ENCODE measurements around the gene MCUR1. TPM values are rescaled to one million over a fixed set of nuclear protein-coding genes. Genes with fewer than 3 reads are reported as not detected.
A peak's percentile ranks its signal among the peaks of the same experiment; 100 is the strongest.

Gene MCUR1
- total RNA-seq, 2 experiments from 2014 or later = 37.9 to 59.3 TPM

DNA sequence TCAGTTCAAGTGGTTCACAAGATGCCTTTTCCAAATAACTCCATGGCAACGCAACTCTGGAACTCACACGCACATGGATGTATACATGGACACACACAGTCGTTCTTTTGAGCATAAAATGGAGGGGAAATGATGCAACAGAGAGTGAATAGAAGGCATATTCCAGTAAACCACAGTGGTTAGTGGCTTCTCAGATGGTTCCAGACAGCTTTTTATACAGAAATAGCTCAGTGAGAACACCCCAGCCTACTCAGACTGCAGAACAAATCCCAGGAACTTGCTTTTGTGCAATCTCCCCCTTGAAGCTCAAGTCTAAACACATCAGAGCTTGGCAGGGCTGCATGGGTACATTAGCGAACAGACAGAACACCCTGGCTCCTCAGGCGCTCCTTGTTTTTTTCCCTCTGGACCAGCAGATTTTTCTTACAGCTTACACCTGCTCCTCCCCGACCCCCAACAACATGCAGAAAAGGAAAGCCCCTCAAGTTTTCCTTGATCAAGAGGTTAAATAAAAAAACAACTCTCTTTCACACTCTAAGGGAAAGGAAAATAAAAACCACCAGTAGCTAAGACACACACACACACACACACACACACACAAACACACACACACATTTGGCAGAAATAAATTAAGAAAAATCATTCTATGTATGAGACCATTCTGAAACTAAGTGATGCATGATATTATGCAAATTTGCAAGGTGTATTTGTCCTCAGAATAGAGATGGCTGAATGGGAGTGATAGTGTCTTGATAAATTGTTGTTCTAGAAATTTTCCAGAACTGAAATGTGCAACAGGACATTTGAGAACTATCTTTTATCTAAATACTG lies 51.5 kb downstream of the MCUR1 start:
- Mint-ChIP-seq H3K36me3 (ENCODE audit: low read depth) (peaks cover 4% of the 10 kb centered on the region), H3K4me1 (peaks cover 45% of the 10 kb centered on the region), H3K27me3 (no peaks in the 10 kb centered on the region), H3K9me3 (ENCODE audit: low read depth) (peaks cover 2% of the 10 kb centered on the region), H3K27ac (peak overlapping the region; percentile 94), H3K4me3 (peak overlapping the region; percentile 54)
- CTCF ChIA-PET = interaction anchor here (0.6 to 2.2 kb wide), 7 partner anchors 25 to 385 kb away, joined by 3 to 8 read pairs (median 3); partner anchors contain the start of genes NOL7 and RANBP9
- DNase-seq (peak; percentile 52), ATAC-seq (peak; percentile 80)
- POLR2A ChIA-PET = interaction anchor here (0.6 to 1.0 kb wide), 3 partner anchors 32 to 308 kb away, joined by 3 read pairs; no protein-coding TSS in a partner anchor
- intact Hi-C loops (cut with DNase I, micrococcal nuclease) = loop anchor here (1.0 to 10.0 kb wide), 11 partner anchors 16 to 408 kb away; partner anchors contain the start of genes MCUR1 (in 1 of the 2), NOL7 (in 1 of the 2) and SIRT5 (in 1 of the 2)

DNA sequence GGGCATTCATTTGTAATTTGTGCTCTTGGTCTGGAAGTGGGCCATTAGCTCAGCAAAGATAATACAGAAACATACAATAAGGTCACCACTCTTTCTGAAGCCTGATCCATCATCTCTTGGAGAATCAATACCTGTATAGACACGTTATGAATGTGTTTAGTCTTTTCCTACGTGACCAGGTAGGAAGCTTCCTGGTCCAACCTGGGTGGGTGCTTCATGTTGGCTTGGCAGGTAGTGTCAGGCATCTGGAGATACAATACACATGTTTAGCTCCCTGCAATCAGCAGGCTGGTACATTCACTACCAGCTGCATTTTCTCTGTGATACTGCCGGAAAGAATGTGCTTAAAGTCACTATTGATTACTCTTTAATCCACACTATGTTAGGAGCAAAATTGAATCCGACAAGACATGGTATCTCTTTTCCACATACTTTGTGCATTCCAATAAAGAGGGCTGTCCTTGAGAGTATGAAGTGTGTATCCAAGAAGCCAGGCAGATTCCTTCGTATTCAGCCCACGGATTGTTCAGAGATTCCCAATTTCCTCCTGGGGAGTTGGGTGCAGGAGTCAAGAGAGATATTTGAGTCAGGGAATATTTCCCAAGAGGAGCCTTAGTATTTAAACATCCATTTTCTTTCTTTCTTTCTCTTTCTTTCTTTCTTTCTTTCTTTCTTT lies 52.9 kb downstream of the MCUR1 start:
- H3K9me3 Mint-ChIP-seq (ENCODE audit: low read depth) = peaks cover 2% of the 10 kb centered on the region
- no peak overlapping the region for H3K4me3 Mint-ChIP-seq
- H3K36me3 Mint-ChIP-seq (ENCODE audit: low read depth) = peaks cover 4% of the 10 kb centered on the region
- DNase-seq (no peak), ATAC-seq (no peak)
- peaks cover 36% of the 10 kb centered on the region for H3K4me1 Mint-ChIP-seq
- no peaks in the 10 kb centered on the region for H3K27me3 Mint-ChIP-seq
- intact Hi-C loops (cut with DNase I, micrococcal nuclease) = loop anchor here (1.0 to 10.0 kb wide), 8 partner anchors 14 to 407 kb away; partner anchors contain the start of genes MCUR1 (in 1 of the 2) and NOL7 (in 1 of the 2)
- peak overlapping the region; percentile 72 for H3K27ac Mint-ChIP-seq
- POLR2A ChIA-PET = no interaction called here
- CTCF ChIA-PET = no interaction called here

DNA sequence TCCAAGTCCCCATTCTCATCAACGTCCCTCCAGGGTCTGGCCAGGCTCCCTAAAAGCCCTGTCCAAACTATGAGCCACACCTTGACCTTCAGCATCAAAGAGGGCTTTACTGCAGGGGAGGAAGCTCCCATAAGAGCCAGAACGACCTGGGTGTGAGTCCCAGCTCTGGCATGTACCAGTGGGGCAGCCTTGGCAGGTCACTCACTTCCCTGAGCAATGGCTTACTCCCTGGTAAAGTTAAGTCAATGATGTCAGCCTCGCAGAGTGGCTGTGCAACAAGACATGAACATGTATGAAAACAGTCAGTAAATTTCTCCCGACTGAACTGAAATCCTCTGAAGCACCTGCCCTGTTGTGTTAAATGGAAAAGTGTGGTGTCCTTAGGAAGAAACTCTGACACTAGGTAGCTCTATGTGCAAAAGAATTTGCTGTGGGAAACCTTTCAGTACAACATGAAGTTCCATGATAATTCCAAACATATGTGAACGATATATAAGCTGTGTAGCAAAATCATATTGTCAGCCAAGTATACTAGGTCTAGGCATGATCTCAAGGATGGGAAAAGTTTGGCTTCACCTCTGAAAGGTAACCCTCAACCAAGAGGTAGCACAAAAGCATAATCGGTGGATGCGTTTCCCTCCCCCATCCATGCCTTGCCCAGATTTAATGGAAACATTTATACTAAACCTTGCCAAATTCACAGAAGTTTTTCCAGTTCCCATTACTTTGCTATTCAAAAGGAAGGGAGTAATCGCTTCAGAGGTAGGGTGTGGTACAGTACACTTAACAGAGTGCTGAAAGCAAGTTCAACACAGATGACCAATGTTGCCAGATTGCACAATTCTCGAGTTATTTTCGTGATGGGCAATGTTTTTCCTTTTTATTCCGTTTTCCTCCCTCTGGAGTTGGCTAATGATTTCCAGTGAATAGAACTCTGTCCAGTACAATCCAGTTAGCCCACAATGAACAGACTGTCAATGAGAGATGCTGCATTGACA lies 53.8 kb downstream of the MCUR1 start:
- ATAC-seq (no peak), DNase-seq (no peak)
- ChIA-PET CTCF (interaction anchor here (0.6 kb wide), 1 partner anchor 27 kb away, joined by 3 read pairs; no protein-coding TSS in a partner anchor), POLR2A (no interaction called here)
- H3K4me3 Mint-ChIP-seq = no peak overlapping the region
- no peaks in the 10 kb centered on the region for H3K27me3 Mint-ChIP-seq
- H3K9me3 Mint-ChIP-seq (ENCODE audit: low read depth) = peaks cover 2% of the 10 kb centered on the region
- peaks cover 28% of the 10 kb centered on the region for H3K4me1 Mint-ChIP-seq
- peak overlapping the region; percentile 72 for H3K27ac Mint-ChIP-seq
- intact Hi-C loops (cut with DNase I, micrococcal nuclease) = loop anchor here (5.0 to 10.0 kb wide), 2 partner anchors 143 to 406 kb away; partner anchors contain the start of gene NOL7 (in 1 of the 2)
- H3K36me3 Mint-ChIP-seq (ENCODE audit: low read depth) = peaks cover 4% of the 10 kb centered on the region

DNA sequence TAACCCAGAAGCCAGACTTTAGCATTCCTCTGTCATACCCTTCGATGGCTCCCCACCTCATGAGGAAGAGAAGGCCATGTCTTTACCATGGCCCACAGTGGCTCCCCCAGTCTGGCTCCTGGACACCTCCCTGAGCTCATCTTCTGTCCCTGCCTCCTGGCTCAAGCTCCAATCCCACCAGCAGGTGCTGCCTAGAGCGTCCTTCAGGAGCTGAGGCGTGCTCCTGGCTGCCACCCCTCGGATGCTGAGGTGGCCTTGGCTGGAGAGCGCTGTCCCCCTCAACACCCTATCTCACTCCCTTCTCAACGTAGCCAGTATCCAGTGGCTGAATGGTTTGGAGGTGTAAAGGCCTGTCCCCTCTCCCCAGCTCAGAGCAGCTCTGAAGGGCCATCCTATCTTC lies 55.3 kb downstream of the MCUR1 start:
- Mint-ChIP-seq H3K4me3 (no peak overlapping the region), H3K27me3 (no peaks in the 10 kb centered on the region), H3K4me1 (peaks cover 27% of the 10 kb centered on the region), H3K27ac (no peak overlapping the region), H3K36me3 (ENCODE audit: low read depth) (peaks cover 2% of the 10 kb centered on the region), H3K9me3 (ENCODE audit: low read depth) (peaks cover 2% of the 10 kb centered on the region)
- intact Hi-C loops (cut with DNase I, micrococcal nuclease) = no loop called here
- DNase-seq (no peak), ATAC-seq (no peak)
- POLR2A ChIA-PET = interaction anchor here (0.6 kb wide), 1 partner anchor 143 kb away, joined by 5 read pairs; no protein-coding TSS in a partner anchor
- CTCF ChIA-PET = interaction anchor here (0.5 to 1.0 kb wide), 3 partner anchors 15 to 1559 kb away, joined by 3 to 6 read pairs (median 4); no protein-coding TSS in a partner anchor

DNA sequence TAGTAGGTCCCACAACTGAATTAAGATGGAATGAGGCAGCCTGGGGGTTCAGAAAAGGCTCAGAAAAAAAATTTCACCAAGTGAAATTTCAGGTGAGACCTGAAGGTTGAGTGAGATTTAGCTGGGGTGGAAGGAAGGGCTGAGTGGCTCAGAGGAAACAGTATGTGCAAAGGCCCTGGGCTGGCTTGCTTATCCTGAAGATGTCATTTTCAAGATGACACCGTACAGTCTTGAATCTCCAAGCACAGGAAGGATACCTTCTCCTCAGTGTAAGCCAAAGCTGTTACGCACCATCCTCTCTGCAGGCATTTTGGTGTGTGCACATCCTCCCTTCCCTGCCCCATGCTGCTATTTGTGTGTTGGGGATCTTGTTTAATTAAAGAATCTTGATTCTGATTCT lies 59.7 kb downstream of the MCUR1 start:
- no peaks in the 10 kb centered on the region for H3K27me3 Mint-ChIP-seq

DNA sequence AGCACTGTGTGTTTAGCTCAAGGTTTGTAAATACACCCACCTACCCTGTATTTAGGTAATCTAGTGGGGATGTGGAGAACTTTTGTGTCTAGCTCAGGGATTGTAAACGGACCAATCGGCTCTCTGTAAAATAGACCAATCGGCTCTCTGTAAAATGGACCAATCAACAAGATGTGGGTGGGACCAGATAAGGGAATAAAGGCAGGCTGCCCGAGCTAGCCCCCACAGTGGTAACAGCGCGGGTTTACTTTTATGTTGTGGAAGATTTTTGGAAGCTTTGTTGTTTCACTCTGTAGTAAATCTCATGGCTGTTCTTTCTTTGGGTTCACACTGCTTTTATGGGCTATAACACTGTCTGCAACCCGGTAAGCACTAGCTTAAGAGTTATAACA lies 70.6 kb downstream of the MCUR1 start:
- peaks cover 1% of the 10 kb centered on the region for H3K36me3 Mint-ChIP-seq (ENCODE audit: low read depth)
- CTCF ChIA-PET = no interaction called here

More for the DNA sequence above, 59.7 kb downstream of the MCUR1 start:
- no peaks in the 10 kb centered on the region for H3K9me3 Mint-ChIP-seq (ENCODE audit: low read depth)
- POLR2A ChIA-PET = no interaction called here
- no peak overlapping the region for H3K4me3 Mint-ChIP-seq
- H3K4me1 Mint-ChIP-seq = peaks cover 2% of the 10 kb centered on the region
- ATAC-seq (no peak), DNase-seq (no peak)
- intact Hi-C loops (cut with DNase I, micrococcal nuclease) = no loop called here
- no peak overlapping the region for H3K27ac Mint-ChIP-seq
- H3K36me3 Mint-ChIP-seq (ENCODE audit: low read depth) = no peaks in the 10 kb centered on the region
- CTCF ChIA-PET = no interaction called here

DNA sequence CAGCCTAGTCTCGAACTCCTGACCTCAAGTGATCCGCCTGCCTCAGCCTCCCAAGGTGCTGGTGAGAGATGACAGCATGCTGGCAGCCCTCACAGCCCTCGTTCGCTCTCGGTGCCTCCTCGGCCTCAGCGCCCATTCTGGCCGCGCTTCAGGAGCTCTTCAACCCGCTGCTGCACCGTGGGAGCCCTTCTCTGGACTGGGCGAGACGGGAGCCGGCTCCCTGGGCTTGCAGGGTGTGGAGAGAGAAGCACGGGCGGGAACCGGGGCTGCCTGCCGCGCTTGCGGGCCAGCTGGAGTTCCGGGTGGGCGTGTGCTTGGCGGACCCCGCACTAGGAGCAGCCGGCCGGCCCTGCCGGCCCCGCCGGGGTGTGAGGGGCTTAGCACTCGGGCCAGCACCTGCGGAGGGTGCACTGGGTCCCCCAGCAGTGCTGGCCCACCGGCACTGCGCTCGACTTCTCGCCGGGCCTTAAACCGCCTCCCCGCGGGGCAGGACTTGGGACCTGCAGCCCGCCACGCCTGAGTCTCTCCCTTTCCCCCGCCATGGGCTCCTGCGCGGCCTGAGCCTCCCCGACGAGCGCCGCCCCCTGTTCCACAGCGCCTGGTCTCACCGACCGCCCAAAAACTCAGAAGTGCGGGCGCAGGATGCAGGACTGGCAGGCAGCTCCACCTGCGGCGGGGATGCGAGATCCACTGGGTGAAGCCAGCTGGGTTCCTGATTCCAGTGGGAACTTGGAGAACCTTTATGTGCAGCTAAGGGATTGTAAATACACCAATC lies 71.2 kb downstream of the MCUR1 start:
- no peaks in the 10 kb centered on the region for H3K9me3 Mint-ChIP-seq (ENCODE audit: low read depth)
- ATAC-seq (no peak), DNase-seq (no peak)
- H3K4me1 Mint-ChIP-seq = peaks cover 8% of the 10 kb centered on the region
- H3K36me3 Mint-ChIP-seq (ENCODE audit: low read depth) = peaks cover 1% of the 10 kb centered on the region
- H3K27me3 Mint-ChIP-seq = peaks cover 3% of the 10 kb centered on the region
- H3K4me3 Mint-ChIP-seq = peak overlapping the region; percentile 39
- intact Hi-C loops (cut with DNase I, micrococcal nuclease) = no loop called here
- ChIA-PET CTCF (no interaction called here), POLR2A (interaction anchor here (0.9 kb wide), 1 partner anchor 47 kb away, joined by 3 read pairs; no protein-coding TSS in a partner anchor)
- no peak overlapping the region for H3K27ac Mint-ChIP-seq

More for the DNA sequence above, 70.6 kb downstream of the MCUR1 start:
- intact Hi-C loops (cut with DNase I, micrococcal nuclease) = no loop called here
- Mint-ChIP-seq H3K4me3 (no peak overlapping the region), H3K9me3 (ENCODE audit: low read depth) (no peaks in the 10 kb centered on the region), H3K27me3 (peaks cover 3% of the 10 kb centered on the region), H3K4me1 (peaks cover 10% of the 10 kb centered on the region), H3K27ac (no peak overlapping the region)
- DNase-seq (no peak), ATAC-seq (no peak)
- POLR2A ChIA-PET = interaction anchor here (0.9 kb wide), 1 partner anchor 48 kb away, joined by 3 read pairs; no protein-coding TSS in a partner anchor

DNA sequence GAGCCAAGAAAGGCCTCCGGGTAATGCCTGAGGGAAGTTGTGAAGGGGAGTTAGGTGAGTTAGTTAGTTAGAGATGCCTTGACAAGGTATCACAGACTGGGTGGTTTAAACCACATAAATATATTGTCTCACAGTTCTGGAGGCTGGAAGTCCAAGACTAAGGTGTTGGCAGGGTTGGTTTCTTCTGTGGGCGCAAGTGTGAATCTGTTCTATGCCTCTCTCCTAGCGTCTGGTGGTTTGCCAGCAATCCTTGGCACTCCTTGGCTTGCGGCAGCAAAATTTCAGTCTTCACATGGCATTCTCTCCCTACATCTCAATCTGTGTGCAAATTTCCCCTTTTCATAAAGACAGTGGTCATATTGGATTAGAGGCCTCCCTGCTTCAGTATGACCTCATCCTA lies 73.0 kb downstream of the MCUR1 start:
- peaks cover 1% of the 10 kb centered on the region for H3K36me3 Mint-ChIP-seq (ENCODE audit: low read depth)
- no peak for ATAC-seq
- intact Hi-C loops (cut with DNase I, micrococcal nuclease) = no loop called here
- no peak for DNase-seq
- no peaks in the 10 kb centered on the region for H3K9me3 Mint-ChIP-seq (ENCODE audit: low read depth)
- no peak overlapping the region for H3K4me3 Mint-ChIP-seq
- no peaks in the 10 kb centered on the region for H3K4me1 Mint-ChIP-seq
- POLR2A ChIA-PET = no interaction called here
- peaks cover 3% of the 10 kb centered on the region for H3K27me3 Mint-ChIP-seq
- CTCF ChIA-PET = interaction anchor here (0.6 kb wide), 1 partner anchor 469 kb away, joined by 4 read pairs; no protein-coding TSS in a partner anchor
- H3K27ac Mint-ChIP-seq = no peak overlapping the region

All from activated CD4-positive, alpha-beta T cell treated with anti-CD3 and anti-CD28 coated beads for 36 hours (primary cell).